NB4 (cell line): Measurements from ENCODE around the gene JAKMIP2.

Source experiments
- POLR2A ChIP-seq: IDR thresholded peaks from 2 replicates; pipeline ENCODE4 v1.6.1; 2011; ENCODE audit warnings: mild to moderate bottlenecking; ENCODE audit not compliant: insufficient read length; ENCODE audit errors: extremely low read depth
- TF ChIP-seq, protein P1 (sequence below): IDR thresholded peaks from one replicate; pipeline ENCODE4 v1.5.1; 2012; ENCODE audit warnings: low read depth, low read length

DNA sequence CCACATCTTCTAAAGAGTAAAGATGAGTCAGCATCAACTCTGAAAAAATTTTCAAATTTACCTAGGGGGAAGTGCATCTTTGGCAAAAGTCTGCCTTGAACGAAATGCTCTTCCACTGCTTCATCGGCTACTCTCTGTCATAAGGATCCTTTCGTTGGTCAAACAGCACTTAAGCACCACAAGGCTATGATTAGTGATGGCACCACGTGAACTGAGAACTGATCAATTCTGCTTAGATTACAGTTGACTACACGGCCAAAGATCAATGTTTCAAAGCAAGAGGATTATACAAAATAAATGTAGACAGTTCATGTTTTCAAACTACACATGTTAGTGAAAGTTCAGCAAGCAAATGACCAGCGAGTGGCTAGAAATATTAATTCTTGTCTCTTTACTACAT lies 9.4 kb downstream of the JAKMIP2 start:
- TF ChIP-seq, protein P1, sequence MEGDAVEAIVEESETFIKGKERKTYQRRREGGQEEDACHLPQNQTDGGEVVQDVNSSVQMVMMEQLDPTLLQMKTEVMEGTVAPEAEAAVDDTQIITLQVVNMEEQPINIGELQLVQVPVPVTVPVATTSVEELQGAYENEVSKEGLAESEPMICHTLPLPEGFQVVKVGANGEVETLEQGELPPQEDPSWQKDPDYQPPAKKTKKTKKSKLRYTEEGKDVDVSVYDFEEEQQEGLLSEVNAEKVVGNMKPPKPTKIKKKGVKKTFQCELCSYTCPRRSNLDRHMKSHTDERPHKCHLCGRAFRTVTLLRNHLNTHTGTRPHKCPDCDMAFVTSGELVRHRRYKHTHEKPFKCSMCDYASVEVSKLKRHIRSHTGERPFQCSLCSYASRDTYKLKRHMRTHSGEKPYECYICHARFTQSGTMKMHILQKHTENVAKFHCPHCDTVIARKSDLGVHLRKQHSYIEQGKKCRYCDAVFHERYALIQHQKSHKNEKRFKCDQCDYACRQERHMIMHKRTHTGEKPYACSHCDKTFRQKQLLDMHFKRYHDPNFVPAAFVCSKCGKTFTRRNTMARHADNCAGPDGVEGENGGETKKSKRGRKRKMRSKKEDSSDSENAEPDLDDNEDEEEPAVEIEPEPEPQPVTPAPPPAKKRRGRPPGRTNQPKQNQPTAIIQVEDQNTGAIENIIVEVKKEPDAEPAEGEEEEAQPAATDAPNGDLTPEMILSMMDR: no peak
- TF ChIP-seq POLR2A: no peak
